Epithelial cell of esophagus (primary cell): Measurements from ENCODE around the gene ZNF502.

Source experiments
- DNase-seq: peaks from one replicate; pipeline ENCODE4 v3.0.0; 2010; ENCODE audit warnings: low read depth
- H3K4me3 ChIP-seq: 2 replicates; pipeline ENCODE4 v1.5.1; 2011; ENCODE audit warnings: mild to moderate bottlenecking, low read length, control low read depth
- TF ChIP-seq, protein P1 (sequence below): IDR thresholded peaks from 2 replicates; pipeline ENCODE4 v1.5.1; 2011; ENCODE audit warnings: low read depth, mild to moderate bottlenecking, low read length, control low read depth, inconsistent platforms; ENCODE audit not compliant: insufficient read depth; ENCODE audit errors: missing control alignments

ZNF502 gene

DNA sequence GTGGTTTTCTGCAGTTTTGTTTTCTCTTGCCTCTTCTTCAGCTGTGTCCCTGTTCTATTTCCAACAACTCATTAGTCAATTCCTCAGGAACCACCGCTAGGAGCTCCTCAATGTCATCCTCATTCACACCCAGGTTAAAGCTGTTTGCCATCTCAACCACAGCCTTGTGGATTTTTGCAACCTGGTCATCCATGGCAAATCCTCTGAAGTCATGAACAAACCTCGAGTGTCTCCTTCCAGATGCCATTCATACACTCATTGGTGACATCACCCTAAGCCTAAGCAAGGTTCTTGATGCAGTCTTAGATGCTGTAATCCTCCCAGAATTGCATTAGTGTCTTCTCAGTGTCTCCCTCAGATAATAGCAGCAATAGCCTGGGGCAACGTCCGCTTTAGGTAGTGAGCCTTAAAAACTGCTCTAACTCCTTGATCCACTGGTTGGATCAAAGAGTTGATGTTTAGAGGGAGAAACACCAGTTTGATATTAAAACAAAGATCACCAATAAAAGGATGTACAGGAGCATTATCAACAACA, 31.5 kb upstream of the ZNF502 start:
- TF ChIP-seq, protein P1, sequence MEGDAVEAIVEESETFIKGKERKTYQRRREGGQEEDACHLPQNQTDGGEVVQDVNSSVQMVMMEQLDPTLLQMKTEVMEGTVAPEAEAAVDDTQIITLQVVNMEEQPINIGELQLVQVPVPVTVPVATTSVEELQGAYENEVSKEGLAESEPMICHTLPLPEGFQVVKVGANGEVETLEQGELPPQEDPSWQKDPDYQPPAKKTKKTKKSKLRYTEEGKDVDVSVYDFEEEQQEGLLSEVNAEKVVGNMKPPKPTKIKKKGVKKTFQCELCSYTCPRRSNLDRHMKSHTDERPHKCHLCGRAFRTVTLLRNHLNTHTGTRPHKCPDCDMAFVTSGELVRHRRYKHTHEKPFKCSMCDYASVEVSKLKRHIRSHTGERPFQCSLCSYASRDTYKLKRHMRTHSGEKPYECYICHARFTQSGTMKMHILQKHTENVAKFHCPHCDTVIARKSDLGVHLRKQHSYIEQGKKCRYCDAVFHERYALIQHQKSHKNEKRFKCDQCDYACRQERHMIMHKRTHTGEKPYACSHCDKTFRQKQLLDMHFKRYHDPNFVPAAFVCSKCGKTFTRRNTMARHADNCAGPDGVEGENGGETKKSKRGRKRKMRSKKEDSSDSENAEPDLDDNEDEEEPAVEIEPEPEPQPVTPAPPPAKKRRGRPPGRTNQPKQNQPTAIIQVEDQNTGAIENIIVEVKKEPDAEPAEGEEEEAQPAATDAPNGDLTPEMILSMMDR: no peak
- H3K4me3 ChIP-seq: no peak overlapping the region
- no peak for DNase-seq

- TF ChIP-seq, protein P1: no peak
- no peak for DNase-seq
- H3K4me3 ChIP-seq: no peak overlapping the region
Measured at GRCh38 chr3:44682182-44682896, 30.1 kb upstream of the ZNF502 start.

- DNase-seq: peak; percentile 89
- H3K4me3 ChIP-seq: peak overlapping the region; percentile 66
- TF ChIP-seq, protein P1: no peak
Measured at GRCh38 chr3:44685128-44685800, 27.2 kb upstream of the ZNF502 start.

- TF ChIP-seq, protein P1: no peak
- no peak overlapping the region for H3K4me3 ChIP-seq
- DNase-seq: peak; percentile 8
Measured at GRCh38 chr3:44687898-44688297, 24.6 kb upstream of the ZNF502 start.

DNA sequence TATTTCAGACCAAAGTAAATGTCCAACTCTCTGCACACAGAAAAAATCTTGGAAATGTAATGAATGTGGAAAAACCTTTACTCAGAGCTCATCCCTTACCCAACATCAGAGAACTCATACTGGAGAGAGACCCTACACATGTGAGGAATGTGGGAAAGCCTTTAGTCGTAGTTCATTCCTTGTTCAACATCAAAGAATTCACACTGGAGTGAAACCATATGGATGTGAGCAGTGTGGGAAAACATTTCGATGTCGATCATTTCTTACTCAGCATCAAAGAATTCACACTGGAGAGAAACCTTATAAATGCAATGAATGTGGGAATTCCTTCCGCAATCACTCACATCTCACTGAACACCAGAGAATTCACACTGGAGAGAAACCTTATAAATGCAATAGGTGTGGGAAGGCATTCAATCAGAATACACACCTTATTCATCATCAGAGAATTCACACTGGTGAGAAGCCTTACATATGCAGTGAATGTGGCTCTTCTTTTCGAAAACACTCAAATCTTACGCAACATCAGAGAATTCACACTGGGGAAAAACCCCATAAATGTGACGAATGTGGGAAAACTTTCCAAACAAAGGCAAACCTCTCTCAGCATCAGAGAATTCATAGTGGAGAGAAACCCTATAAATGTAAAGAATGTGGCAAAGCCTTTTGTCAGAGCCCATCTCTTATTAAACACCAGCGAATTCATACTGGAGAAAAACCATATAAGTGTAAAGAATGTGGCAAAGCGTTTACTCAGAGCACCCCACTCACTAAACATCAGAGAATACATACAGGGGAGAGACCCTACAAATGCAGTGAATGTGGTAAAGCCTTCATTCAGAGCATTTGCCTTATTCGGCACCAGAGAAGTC, 9.0 kb downstream of the ZNF502 start:
- H3K4me3 ChIP-seq: no peak overlapping the region
- peak; percentile 8 for DNase-seq
- TF ChIP-seq, protein P1: no peak

DNA sequence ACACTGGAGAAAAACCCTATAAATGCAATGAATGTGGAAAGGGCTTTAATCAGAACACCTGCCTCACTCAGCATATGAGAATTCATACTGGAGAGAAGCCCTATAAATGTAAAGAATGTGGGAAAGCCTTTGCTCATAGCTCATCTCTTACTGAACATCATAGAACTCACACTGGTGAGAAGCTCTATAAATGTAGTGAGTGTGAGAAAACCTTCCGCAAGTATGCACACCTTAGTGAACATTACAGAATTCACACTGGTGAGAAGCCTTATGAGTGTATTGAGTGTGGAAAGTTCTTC, 9.6 kb downstream of the ZNF502 start:
- H3K4me3 ChIP-seq: no peak overlapping the region
- DNase-seq: no peak

More for the DNA sequence above, 9.6 kb downstream of the ZNF502 start:
- TF ChIP-seq, protein P1: no peak
